Upper lobe of right lung (tissue), 1 donor: ENCODE results near the gene CPEB4. TPM values are rescaled to one million over a fixed set of nuclear protein-coding genes. Genes with fewer than 3 reads are reported as not detected.

Source experiments
- ATAC-seq: fragments of 200-7000 bp; cut with Tn5 transposase; one replicate; pipeline ENCODE4 v1.9.1; 2020; ENCODE audit warnings: mild to moderate bottlenecking, moderate library complexity
- DNase-seq: peaks from one replicate; pipeline ENCODE4 v3.0.0-alpha.2; 2020
- H3K27ac ChIP-seq: fragments of 200-600 bp; one replicate; pipeline ENCODE4 v1.8.0; 2022
- H3K27me3 ChIP-seq: fragments of 200-600 bp; one replicate; pipeline ENCODE4 v1.8.0; 2022; ENCODE audit warnings: mild to moderate bottlenecking
- H3K36me3 ChIP-seq: fragments of 200-600 bp; one replicate; pipeline ENCODE4 v1.8.0; 2022
- H3K4me1 ChIP-seq: fragments of 200-600 bp; one replicate; pipeline ENCODE4 v1.8.0; 2022
- H3K4me3 ChIP-seq: fragments of 200-600 bp; one replicate; pipeline ENCODE4 v1.8.0; 2022; ENCODE audit warnings: mild to moderate bottlenecking
- H3K9me3 ChIP-seq: fragments of 200-600 bp; one replicate; pipeline ENCODE4 v1.8.0; 2022
- CTCF ChIP-seq: fragments of 200-600 bp; IDR thresholded peaks from one replicate; pipeline ENCODE4 v1.8.0; 2022; ENCODE audit warnings: antibody characterized with exemption
- intact Hi-C: fragments of 100-400 bp; cut with DNase I; formaldehyde crosslinking; loops from one replicate; pipeline ENCODE4 v1.11.0; 2022
- total RNA-seq: library from RNA; stranded (reverse); fragmentation: NEBNext Ultra II Directional; extraction: Animal tissue kit (Norgen Biotek cat#: 25700); gene quantifications from one replicate; pipeline ENCODE4 v1.2.1, GENCODE V29; 2021
- donor health status: DM: no; HTN: yes; CAD: no; lungs with severe emphysema.

The CPEB4 gene
- total RNA-seq, 1 donor from 2014 or later = 62.4 TPM

GRCh38 chr5:173968154-173968797, 80.1 kb downstream of the CPEB4 start:
- ATAC-seq = no peak
- Histone ChIP-seq H3K9me3 (no peaks in the 10 kb centered on the region), H3K4me1 (peaks cover 12% of the 10 kb centered on the region), H3K4me3 (no peak overlapping the region), H3K27ac (no peak overlapping the region), H3K36me3 (no peaks in the 10 kb centered on the region), H3K27me3 (no peaks in the 10 kb centered on the region)
- intact Hi-C loops = no loop called here
- no peak for TF ChIP-seq CTCF
- DNase-seq = no peak

GRCh38 chr5:173969167-173970049, 81.3 kb downstream of the CPEB4 start:
- no peaks in the 10 kb centered on the region for H3K9me3 ChIP-seq
- no peak for TF ChIP-seq CTCF
- H3K36me3 ChIP-seq = no peaks in the 10 kb centered on the region
- no peak overlapping the region for H3K4me3 ChIP-seq
- ATAC-seq (peak; percentile 69), DNase-seq (no peak)
- H3K27me3 ChIP-seq = no peaks in the 10 kb centered on the region
- peaks cover 16% of the 10 kb centered on the region for H3K4me1 ChIP-seq
- intact Hi-C loops = loop anchor here (5.0 kb wide), 1 partner anchor 347 kb away; no protein-coding TSS in a partner anchor
- H3K27ac ChIP-seq = peak overlapping the region; percentile 15

- H3K4me3 ChIP-seq = no peak overlapping the region
- H3K36me3 ChIP-seq = no peaks in the 10 kb centered on the region
- intact Hi-C loops = loop anchor here (5.0 kb wide), 1 partner anchor 349 kb away; no protein-coding TSS in a partner anchor
- no peaks in the 10 kb centered on the region for H3K9me3 ChIP-seq
- peaks cover 16% of the 10 kb centered on the region for H3K4me1 ChIP-seq
- no peaks in the 10 kb centered on the region for H3K27me3 ChIP-seq
- DNase-seq (no peak), ATAC-seq (no peak)
- no peak for TF ChIP-seq CTCF
- no peak overlapping the region for H3K27ac ChIP-seq
These were observed 82.9 kb downstream of the CPEB4 start for GRCh38 chr5:173970878-173971650.

- H3K27ac ChIP-seq = no peak overlapping the region
- DNase-seq (no peak), ATAC-seq (no peak)
- no peaks in the 10 kb centered on the region for H3K36me3 ChIP-seq
- peaks cover 16% of the 10 kb centered on the region for H3K4me1 ChIP-seq
- no peaks in the 10 kb centered on the region for H3K9me3 ChIP-seq
- no peak for TF ChIP-seq CTCF
- intact Hi-C loops = loop anchor here (5.0 kb wide), 1 partner anchor 350 kb away; no protein-coding TSS in a partner anchor
- H3K27me3 ChIP-seq = no peaks in the 10 kb centered on the region
- no peak overlapping the region for H3K4me3 ChIP-seq
These were observed 83.7 kb downstream of the CPEB4 start for GRCh38 chr5:173971681-173972345.

GRCh38 chr5:173972607-173972924, 84.4 kb downstream of the CPEB4 start:
- Histone ChIP-seq H3K4me3 (peak overlapping the region; percentile 55), H3K27me3 (no peaks in the 10 kb centered on the region), H3K4me1 (peaks cover 16% of the 10 kb centered on the region), H3K9me3 (no peaks in the 10 kb centered on the region), H3K27ac (peak overlapping the region; percentile 1), H3K36me3 (no peaks in the 10 kb centered on the region)
- DNase-seq (no peak), ATAC-seq (no peak)
- no peak for TF ChIP-seq CTCF
- intact Hi-C loops = loop anchor here (5.0 kb wide), 1 partner anchor 350 kb away; no protein-coding TSS in a partner anchor
